Muscle layer of duodenum (tissue), 2 donors: ENCODE measurements around the gene KCNAB1.

ENCODE experiments used
- H3K27ac ChIP-seq: one replicate; pipeline ENCODE4 v1.7.0; 2013; ENCODE audit warnings: mild to moderate bottlenecking, low read length
- H3K27me3 ChIP-seq: one replicate; pipeline ENCODE4 v1.7.0; 2013; ENCODE audit warnings: low read depth, mild to moderate bottlenecking, control low read depth, low read length
- H3K36me3 ChIP-seq, 2 donors: one replicate each; pipeline ENCODE4 v1.7.0; 2013; ENCODE audit warnings: low read length in 2 of 2, control low read depth in 1 of 2, mild to moderate bottlenecking in 1 of 2; ENCODE audit not compliant: insufficient read depth in 2 of 2, control insufficient read depth in 1 of 2
- H3K4me1 ChIP-seq, 2 donors: one replicate each; pipeline ENCODE4 v1.7.0; 2013; ENCODE audit warnings: low read length in 2 of 2, mild to moderate bottlenecking in 2 of 2, control low read depth in 1 of 2, moderate library complexity in 1 of 2; ENCODE audit not compliant: insufficient read depth in 2 of 2, control insufficient read depth in 1 of 2
- H3K4me3 ChIP-seq, 2 donors: one replicate each; pipeline ENCODE4 v1.7.0; 2013; ENCODE audit warnings: low read length in 2 of 2, low read depth in 1 of 2, mild to moderate bottlenecking in 1 of 2
- H3K9me3 ChIP-seq, 2 donors: one replicate each; pipeline ENCODE4 v1.7.0; 2013; ENCODE audit warnings: low read length in 2 of 2, control low read depth in 1 of 2, mild to moderate bottlenecking in 1 of 2; ENCODE audit not compliant: control insufficient read depth in 1 of 2
- donor health status: healthy.

The KCNAB1 gene

DNA sequence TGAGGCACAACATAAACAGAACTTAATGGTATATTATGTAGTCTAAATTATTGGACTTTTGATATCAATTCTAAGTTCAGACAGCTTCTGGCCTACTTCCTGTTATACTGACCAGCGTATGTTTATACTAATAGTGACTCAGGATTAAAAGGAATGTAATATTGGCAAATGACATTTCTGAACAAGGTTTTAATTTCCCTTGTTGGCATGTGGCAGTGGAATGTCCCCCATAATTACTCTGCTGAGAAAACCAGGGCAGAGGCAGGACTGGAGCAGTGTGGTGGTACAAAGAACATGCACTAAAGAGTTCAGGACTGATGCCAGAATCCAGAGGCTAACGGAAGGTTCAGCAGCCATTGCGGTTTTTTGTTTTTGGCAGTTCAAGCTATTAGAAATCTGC, 184.0 kb downstream of the KCNAB1 start:
- no peak overlapping the region for H3K27ac ChIP-seq
- H3K36me3 ChIP-seq, result no peaks in the 10 kb centered on the region
- H3K4me3 ChIP-seq, result no peak overlapping the region
- H3K27me3 ChIP-seq, result no peaks in the 10 kb centered on the region
- no peaks in the 10 kb centered on the region for H3K9me3 ChIP-seq
- H3K4me1 ChIP-seq, result no peaks in the 10 kb centered on the region

- no peaks in the 10 kb centered on the region for H3K4me1 ChIP-seq
- no peaks in the 10 kb centered on the region for H3K9me3 ChIP-seq
- H3K27ac ChIP-seq, result no peak overlapping the region
- H3K36me3 ChIP-seq, result no peaks in the 10 kb centered on the region
- H3K4me3 ChIP-seq, result no peak overlapping the region
- H3K27me3 ChIP-seq, result no peaks in the 10 kb centered on the region
These were observed 185.3 kb downstream of the KCNAB1 start for GRCh38 chr3:156305672-156306071.

DNA sequence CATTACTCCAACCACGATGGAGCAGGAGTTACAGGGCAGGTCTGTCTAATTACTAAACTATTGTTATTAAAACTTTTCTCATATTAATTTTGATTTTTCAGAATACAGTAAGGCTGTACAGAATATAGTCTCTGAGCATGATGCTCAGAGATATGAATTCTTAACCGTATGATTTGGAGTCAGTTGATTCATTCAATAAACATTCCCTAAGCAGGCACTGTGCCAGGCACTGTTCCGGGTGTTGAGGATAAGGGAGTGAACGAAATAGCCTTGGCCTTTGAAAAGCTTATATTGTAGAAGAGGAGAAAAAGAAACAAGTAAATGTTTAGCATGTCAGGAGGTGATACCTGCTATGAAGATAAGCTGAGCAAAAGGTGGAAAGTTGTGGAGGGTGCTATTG, 187.3 kb downstream of the KCNAB1 start:
- no peaks in the 10 kb centered on the region for H3K4me1 ChIP-seq
- no peaks in the 10 kb centered on the region for H3K36me3 ChIP-seq

GRCh38 chr3:156311431-156311830, 191.1 kb downstream of the KCNAB1 start:
- Histone ChIP-seq H3K4me1 (no peaks in the 10 kb centered on the region), H3K36me3 (no peaks in the 10 kb centered on the region), H3K9me3 (no peaks in the 10 kb centered on the region), H3K4me3 (no peak overlapping the region), H3K27ac (no peak overlapping the region), H3K27me3 (no peaks in the 10 kb centered on the region)

More for the DNA sequence above, 187.3 kb downstream of the KCNAB1 start:
- H3K27me3 ChIP-seq, result no peaks in the 10 kb centered on the region
- no peaks in the 10 kb centered on the region for H3K9me3 ChIP-seq
- no peak overlapping the region for H3K27ac ChIP-seq
- no peak overlapping the region for H3K4me3 ChIP-seq

GRCh38 chr3:156311930-156312329, 191.6 kb downstream of the KCNAB1 start:
- Histone ChIP-seq H3K4me1 (no peaks in the 10 kb centered on the region), H3K27ac (no peak overlapping the region), H3K9me3 (no peaks in the 10 kb centered on the region)

DNA sequence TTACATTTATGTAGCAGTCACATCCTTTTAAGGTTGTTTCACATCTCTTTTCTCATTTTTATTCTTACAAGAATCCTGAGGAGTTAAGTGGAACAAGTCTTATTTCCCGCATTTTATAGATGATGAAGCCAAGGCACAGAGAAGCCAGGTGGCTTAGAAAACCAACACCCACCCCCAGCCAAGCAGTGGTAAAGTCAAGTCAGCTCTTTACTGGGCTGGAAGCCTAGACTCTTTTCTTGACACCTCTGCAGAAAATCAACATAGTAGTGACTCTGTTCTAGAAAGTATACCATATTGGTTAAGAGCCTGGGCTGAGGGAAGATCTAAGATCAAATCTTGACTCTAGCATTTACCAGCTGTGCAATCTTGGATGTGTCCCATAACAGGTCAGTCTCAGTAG, 195.7 kb downstream of the KCNAB1 start:
- peaks cover 0 to 4% of the 10 kb centered on the region in 2 donors for H3K4me1 ChIP-seq
- H3K27ac ChIP-seq, result no peak overlapping the region
- no peaks in the 10 kb centered on the region for H3K36me3 ChIP-seq
- H3K27me3 ChIP-seq, result no peaks in the 10 kb centered on the region
- no peaks in the 10 kb centered on the region for H3K9me3 ChIP-seq
- H3K4me3 ChIP-seq, result no peak overlapping the region

More at GRCh38 chr3:156311930-156312329, 191.6 kb downstream of the KCNAB1 start:
- Histone ChIP-seq H3K27me3 (no peaks in the 10 kb centered on the region), H3K36me3 (no peaks in the 10 kb centered on the region), H3K4me3 (no peak overlapping the region)

DNA sequence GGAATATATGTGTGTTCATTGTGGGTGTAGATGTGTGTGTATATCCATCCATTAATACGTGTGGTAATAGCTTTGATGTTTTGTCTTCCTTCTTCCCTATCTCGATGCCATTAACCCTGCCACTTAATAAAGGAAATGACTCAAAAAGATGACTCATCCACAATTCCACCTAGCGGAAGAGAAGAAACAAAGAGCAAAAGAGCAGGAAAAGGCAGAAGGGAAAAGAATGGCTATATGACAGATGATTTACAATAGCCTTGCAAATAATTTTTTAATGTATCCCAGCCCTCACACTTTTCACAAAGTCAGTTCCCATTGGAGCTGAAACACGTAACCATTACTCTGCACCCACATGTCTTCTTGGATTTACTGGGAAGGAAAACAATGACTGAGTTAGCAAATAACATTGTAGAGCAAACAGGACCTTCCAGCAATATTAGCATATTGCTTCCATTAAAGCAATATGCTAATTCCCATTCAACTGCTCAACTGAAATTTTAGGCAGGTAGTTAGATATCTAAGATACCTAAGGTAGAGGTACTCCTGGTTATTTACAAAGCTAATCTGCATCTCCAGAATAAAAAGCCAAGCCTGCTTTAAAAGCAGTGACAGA, 197.2 kb downstream of the KCNAB1 start:
- Histone ChIP-seq H3K27ac (no peak overlapping the region), H3K27me3 (no peaks in the 10 kb centered on the region), H3K4me1 (peaks cover 0 to 4% of the 10 kb centered on the region in 2 donors), H3K4me3 (no peak overlapping the region), H3K9me3 (no peaks in the 10 kb centered on the region), H3K36me3 (no peaks in the 10 kb centered on the region)

GRCh38 chr3:156321945-156322344, 201.6 kb downstream of the KCNAB1 start:
- Histone ChIP-seq H3K9me3 (no peaks in the 10 kb centered on the region), H3K36me3 (no peaks in the 10 kb centered on the region), H3K4me1 (peaks cover 0 to 4% of the 10 kb centered on the region in 2 donors), H3K4me3 (no peak overlapping the region), H3K27ac (no peak overlapping the region), H3K27me3 (no peaks in the 10 kb centered on the region)

- Histone ChIP-seq H3K4me3 (no peak overlapping the region), H3K36me3 (no peaks in the 10 kb centered on the region), H3K4me1 (no peaks in the 10 kb centered on the region), H3K27ac (no peak overlapping the region), H3K9me3 (no peaks in the 10 kb centered on the region), H3K27me3 (no peaks in the 10 kb centered on the region)
These were observed 203.1 kb downstream of the KCNAB1 start for GRCh38 chr3:156323466-156323865.

DNA sequence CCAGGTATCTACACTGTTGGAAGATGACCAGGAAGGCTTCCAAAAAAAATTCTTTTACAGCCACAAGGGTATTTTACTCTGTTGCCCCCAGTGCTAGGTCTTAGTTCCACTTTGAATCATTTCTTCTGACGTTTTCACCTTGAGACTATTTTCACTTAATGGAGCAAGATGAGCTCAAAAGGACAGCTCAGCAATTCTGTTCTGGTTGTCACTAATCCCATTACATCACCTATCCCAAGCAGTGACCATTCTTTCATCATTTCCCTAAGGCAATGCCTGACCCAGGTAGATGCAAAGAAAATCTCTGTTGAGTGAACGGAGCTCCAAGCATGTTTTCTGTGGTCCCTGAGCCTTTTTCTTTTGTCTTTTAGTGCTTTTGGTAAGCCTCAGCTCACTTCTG, 210.0 kb downstream of the KCNAB1 start:
- no peak overlapping the region for H3K4me3 ChIP-seq
- H3K27me3 ChIP-seq, result no peaks in the 10 kb centered on the region
- no peaks in the 10 kb centered on the region for H3K36me3 ChIP-seq
- no peaks in the 10 kb centered on the region for H3K4me1 ChIP-seq
- H3K9me3 ChIP-seq, result no peaks in the 10 kb centered on the region
- no peak overlapping the region for H3K27ac ChIP-seq

DNA sequence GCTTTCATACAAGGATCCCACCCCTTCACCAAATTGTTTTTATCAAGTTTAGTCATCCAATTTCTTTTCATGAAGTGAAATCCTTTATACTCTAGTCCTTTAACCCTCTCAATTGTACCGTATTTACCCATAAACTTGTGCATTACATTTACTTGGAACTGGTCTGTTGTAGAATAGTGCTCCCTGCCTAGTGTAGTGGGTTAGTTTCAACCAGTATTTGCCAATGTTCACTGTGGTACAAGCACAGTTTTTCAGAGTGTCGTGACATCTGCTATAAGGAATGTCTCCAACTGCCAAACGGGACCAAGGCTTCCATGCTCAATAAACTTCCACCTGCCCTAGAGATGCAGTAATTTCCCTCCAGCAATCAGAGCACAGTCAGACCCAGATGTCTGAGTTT, 211.9 kb downstream of the KCNAB1 start:
- Histone ChIP-seq H3K27me3 (no peaks in the 10 kb centered on the region), H3K4me3 (no peak overlapping the region), H3K4me1 (no peaks in the 10 kb centered on the region), H3K9me3 (no peaks in the 10 kb centered on the region), H3K27ac (no peak overlapping the region), H3K36me3 (no peaks in the 10 kb centered on the region)

DNA sequence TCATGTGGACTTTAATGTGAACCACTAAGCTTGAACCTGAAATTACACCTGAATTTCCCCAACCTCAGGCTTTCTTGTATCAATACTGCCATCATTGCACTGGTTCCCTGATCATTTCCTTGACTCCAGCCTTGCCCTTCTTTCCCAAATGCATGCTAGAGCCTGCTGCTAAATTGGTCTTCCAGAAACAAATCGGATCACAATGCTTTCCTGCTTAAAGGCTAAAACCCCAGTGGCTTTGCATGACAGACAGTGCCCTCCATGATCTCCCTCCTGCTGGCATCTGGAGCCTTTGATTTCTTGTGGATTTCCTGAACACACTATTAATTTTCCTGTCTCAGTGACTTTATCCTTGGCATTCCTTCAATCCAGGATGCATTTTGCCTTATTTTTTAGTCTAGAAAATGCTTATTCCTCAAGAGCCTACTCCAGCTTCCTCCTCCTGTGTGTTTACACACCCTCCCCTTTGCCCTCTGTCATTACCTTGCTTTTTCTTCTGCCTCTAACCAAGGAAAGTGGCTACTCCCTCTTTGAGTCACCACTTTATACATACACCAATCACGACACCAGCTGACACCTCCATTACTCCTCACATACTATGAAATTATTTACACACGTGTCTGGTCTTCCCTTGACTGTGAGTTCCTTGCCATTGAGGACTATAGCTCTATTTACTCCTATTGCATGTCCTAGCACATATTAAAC, 214.6 kb downstream of the KCNAB1 start:
- Histone ChIP-seq H3K27ac (no peak overlapping the region), H3K4me1 (no peaks in the 10 kb centered on the region), H3K9me3 (no peaks in the 10 kb centered on the region), H3K4me3 (no peak overlapping the region), H3K27me3 (no peaks in the 10 kb centered on the region), H3K36me3 (no peaks in the 10 kb centered on the region)
